Calu3 (cell line): ENCODE results near the gene SPTB. TPM values are rescaled to one million over a fixed set of nuclear protein-coding genes. Genes with fewer than 3 reads are reported as not detected.
A peak's percentile ranks its signal among the peaks of the same experiment; 100 is the strongest.

Experiments used
- Bru-seq: library from RNA; stranded (reverse); fragments of 400-500 nt; gene quantifications from one replicate; lab custom pipeline; 2021; lab: Mats Ljungman, UMichigan
- BruChase-seq, 2 experiments: library from RNA; stranded (reverse); fragments of 400-500 nt; gene quantifications; one replicate each; lab custom pipeline; 2021; lab: Mats Ljungman, UMichigan
- BruUV-seq: library from RNA; stranded (reverse); fragments of 400-500 nt; replicated peaks from 2 replicates; lab custom pipeline; 2021; lab: Mats Ljungman, UMichigan
- CTCF ChIA-PET: fragments of 300-600 bp; sonication (Branson Sonifier 250); formaldehyde crosslinking; loops from one replicate; lab custom pipeline; 2022; ENCODE audit warnings: antibody characterized with exemption; lab: Charles Lee
- DNase-seq: peaks from one replicate; pipeline ENCODE4 v3.0.0; 2022
- H3K27ac Mint-ChIP-seq: one replicate; pipeline ENCODE4 v1.8.0; 2022; ENCODE audit warnings: mixed read lengths; ENCODE audit not compliant: unreplicated experiment
- H3K27me3 Mint-ChIP-seq: one replicate; pipeline ENCODE4 v1.8.0; 2022; ENCODE audit warnings: mixed read lengths; ENCODE audit not compliant: unreplicated experiment
- H3K36me3 Mint-ChIP-seq: one replicate; pipeline ENCODE4 v1.8.0; 2022; ENCODE audit warnings: mild to moderate bottlenecking, moderate library complexity, mixed read lengths; ENCODE audit not compliant: insufficient read depth, unreplicated experiment
- H3K4me1 Mint-ChIP-seq: one replicate; pipeline ENCODE4 v1.8.0; 2022; ENCODE audit warnings: mild to moderate bottlenecking, low read depth, mixed read lengths; ENCODE audit not compliant: unreplicated experiment
- H3K4me3 Mint-ChIP-seq: one replicate; pipeline ENCODE4 v1.8.0; 2022; ENCODE audit warnings: mild to moderate bottlenecking, low read depth, moderate library complexity, mixed read lengths; ENCODE audit not compliant: unreplicated experiment
- H3K9me3 Mint-ChIP-seq: one replicate; pipeline ENCODE4 v1.8.0; 2022; ENCODE audit warnings: low read depth, mixed read lengths; ENCODE audit not compliant: unreplicated experiment
- intact Hi-C: fragments of 100-400 bp; cut with micrococcal nuclease; formaldehyde crosslinking; loops from one replicate; pipeline ENCODE4 v1.10.0; 2022; ENCODE audit not compliant: unreplicated experiment
- long read RNA-seq: library from polyadenylated mRNA; stranded (forward); transcript quantifications from one replicate; pipeline ENCODE4 v2.0.0, GENCODE V29; 2022
- total RNA-seq: library from RNA; stranded (reverse); gene quantifications from 2 replicates; pipeline ENCODE4 v1.2.3, GENCODE V29; 2022
- TF ChIP-seq, protein P1 (sequence below): fragments of 200-600 bp; IDR thresholded peaks from one replicate; pipeline ENCODE4 v1.8.0; 2022; ENCODE audit warnings: antibody characterized with exemption; ENCODE audit not compliant: unreplicated experiment

Gene SPTB
- 0.05 TPM in 1 of 2 replicates, not detected in the other for total RNA-seq
- Bru-seq, nascent RNA = percentile 6 among the genes with signal in this experiment
- percentile 3 among the genes with signal in this experiment for BruChase-seq, experiment 1, labeled RNA remaining after a 6-hour chase
- percentile 3 among the genes with signal in this experiment for BruChase-seq, experiment 2, labeled RNA remaining after a 2-hour chase
- long read RNA-seq, partial matches to known transcripts = 0 of 4 reads
- long read RNA-seq, other reads (novel, unspliced or antisense) = 4 of 4 reads

DNA sequence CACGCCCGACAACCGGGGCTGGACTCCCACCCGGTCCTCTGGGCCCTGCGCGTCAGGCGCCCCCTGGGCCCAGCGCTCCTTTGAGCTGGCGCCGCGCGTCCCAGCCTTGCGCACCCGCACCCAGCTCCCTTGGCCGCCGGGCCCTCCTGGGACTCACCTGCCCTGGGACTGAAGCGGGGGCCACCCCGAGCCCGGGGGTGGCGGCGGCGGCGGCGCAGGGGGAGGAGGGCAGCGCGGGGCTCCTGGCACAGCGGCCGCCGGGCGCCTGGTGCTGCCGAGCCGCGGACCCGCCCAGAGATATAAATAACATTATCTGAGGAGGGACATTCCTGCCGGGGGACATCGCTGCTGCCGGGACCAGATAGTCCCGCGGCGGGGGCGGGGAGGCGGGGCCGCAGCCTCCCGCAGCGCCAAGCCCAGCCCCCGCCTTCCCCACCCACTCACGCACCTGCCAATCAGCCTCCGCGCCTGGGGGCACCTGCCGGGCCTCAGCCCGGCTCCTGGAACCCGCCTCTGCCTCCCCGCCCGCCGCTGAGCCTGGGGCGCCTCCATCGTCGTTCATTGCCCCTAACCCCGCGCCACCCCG, at the start of gene SPTB:
SPTB (minus strand) TSS at position 273 of the 586 bp plus-strand sequence. CDS start 56,813 bp downstream, outside the sequence.
- CTCF ChIA-PET = interaction anchor here (0.6 to 1.4 kb wide), 6 partner anchors 10 to 254 kb away, joined by 3 to 6 read pairs (median 4); no protein-coding TSS in a partner anchor
- H3K4me1 Mint-ChIP-seq = no peaks in the 10 kb centered on the region
- peaks cover 92% of the 10 kb centered on the region for H3K27me3 Mint-ChIP-seq
- DNase-seq = peak; percentile 50
- TF ChIP-seq, protein P1, sequence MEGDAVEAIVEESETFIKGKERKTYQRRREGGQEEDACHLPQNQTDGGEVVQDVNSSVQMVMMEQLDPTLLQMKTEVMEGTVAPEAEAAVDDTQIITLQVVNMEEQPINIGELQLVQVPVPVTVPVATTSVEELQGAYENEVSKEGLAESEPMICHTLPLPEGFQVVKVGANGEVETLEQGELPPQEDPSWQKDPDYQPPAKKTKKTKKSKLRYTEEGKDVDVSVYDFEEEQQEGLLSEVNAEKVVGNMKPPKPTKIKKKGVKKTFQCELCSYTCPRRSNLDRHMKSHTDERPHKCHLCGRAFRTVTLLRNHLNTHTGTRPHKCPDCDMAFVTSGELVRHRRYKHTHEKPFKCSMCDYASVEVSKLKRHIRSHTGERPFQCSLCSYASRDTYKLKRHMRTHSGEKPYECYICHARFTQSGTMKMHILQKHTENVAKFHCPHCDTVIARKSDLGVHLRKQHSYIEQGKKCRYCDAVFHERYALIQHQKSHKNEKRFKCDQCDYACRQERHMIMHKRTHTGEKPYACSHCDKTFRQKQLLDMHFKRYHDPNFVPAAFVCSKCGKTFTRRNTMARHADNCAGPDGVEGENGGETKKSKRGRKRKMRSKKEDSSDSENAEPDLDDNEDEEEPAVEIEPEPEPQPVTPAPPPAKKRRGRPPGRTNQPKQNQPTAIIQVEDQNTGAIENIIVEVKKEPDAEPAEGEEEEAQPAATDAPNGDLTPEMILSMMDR = no peak
- no peaks in the 10 kb centered on the region for H3K36me3 Mint-ChIP-seq
- no TSS peak for BruUV-seq
- H3K27ac Mint-ChIP-seq = no peak within 1 kb of the TSS
- intact Hi-C loops = loop anchor here (10.0 kb wide), 1 partner anchor 335 kb away; the partner anchor contains the start of genes HSPA2 and PPP1R36
- H3K9me3 Mint-ChIP-seq = no peaks in the 10 kb centered on the region
- H3K4me3 Mint-ChIP-seq = peak within 1 kb of the TSS; percentile 68

DNA sequence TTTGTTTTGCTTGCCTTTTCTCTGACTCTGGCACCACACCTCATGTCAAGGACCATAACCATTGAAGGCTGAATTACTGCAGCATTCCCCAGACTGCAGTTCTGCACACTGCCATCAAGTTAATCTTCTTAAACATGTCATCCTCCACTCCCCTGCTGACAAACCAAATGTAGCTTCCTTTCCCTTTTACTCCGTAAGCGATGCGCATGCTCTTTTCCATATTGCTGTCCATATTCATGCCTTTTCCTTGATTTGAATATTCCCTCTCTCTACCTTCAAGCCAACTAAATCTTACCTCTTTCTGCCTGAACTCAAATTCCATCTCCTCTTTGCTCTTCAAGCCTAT, 49.3 kb upstream of the SPTB start:
- intact Hi-C loops = no loop called here
- no peak overlapping the region for H3K27ac Mint-ChIP-seq
- TF ChIP-seq, protein P1 = no peak
- CTCF ChIA-PET = no interaction called here
- no TSS peak for BruUV-seq
- DNase-seq = no peak
- no peaks in the 10 kb centered on the region for H3K27me3 Mint-ChIP-seq
- no peaks in the 10 kb centered on the region for H3K36me3 Mint-ChIP-seq
- no peaks in the 10 kb centered on the region for H3K4me1 Mint-ChIP-seq
- no peak overlapping the region for H3K4me3 Mint-ChIP-seq
- no peaks in the 10 kb centered on the region for H3K9me3 Mint-ChIP-seq

DNA sequence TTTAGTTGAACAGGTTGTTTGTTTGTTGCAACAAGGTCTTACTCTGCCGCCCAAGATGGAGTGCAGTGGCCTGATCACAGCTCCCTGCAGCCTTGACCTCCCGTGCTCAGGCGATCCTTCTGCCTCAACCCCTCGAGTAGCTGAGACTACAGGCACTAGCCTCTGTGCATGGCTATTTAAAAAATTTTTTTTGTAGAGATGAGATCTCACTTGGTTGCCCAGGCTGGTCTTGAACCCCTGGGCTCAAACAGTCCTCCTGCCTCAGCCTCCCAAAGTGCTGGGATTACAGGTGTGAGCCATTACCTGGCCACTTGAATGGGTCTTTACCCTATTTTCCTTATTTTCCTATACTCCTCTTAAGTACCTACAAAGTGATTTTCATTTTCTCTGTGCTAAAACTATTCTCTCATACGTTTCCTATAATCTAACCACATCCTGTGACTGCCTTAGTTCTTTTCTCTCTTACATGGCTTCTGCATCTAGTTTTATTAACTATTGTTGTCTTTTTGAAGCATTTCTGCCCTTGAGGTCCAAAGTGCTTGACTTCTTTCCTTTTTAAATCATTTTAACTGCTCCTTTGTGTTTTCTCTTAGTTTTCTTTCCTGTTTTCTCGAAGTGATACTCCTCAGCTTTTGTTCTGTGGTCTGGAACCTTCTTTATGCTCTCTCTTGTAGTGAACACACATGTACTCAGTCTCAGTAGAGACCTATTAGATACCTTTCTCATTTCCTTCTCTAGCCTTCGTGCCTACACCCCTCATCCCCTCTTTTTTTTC, 48.7 kb upstream of the SPTB start:
- TF ChIP-seq, protein P1 = no peak
- DNase-seq = no peak
- CTCF ChIA-PET = no interaction called here
- intact Hi-C loops = no loop called here
- Mint-ChIP-seq H3K36me3 (peaks cover 5% of the 10 kb centered on the region), H3K27me3 (no peaks in the 10 kb centered on the region), H3K4me3 (no peak overlapping the region), H3K4me1 (no peaks in the 10 kb centered on the region), H3K9me3 (no peaks in the 10 kb centered on the region), H3K27ac (no peak overlapping the region)
- no TSS peak for BruUV-seq

- no peaks in the 10 kb centered on the region for H3K27me3 Mint-ChIP-seq
- H3K36me3 Mint-ChIP-seq = peaks cover 5% of the 10 kb centered on the region
- TF ChIP-seq, protein P1 = no peak
- H3K4me3 Mint-ChIP-seq = no peak overlapping the region
- no peaks in the 10 kb centered on the region for H3K9me3 Mint-ChIP-seq
- CTCF ChIA-PET = interaction anchor here (1.5 kb wide), 1 partner anchor 16 kb away, joined by 3 read pairs; no protein-coding TSS in a partner anchor
- BruUV-seq = no TSS peak
- H3K4me1 Mint-ChIP-seq = no peaks in the 10 kb centered on the region
- H3K27ac Mint-ChIP-seq = no peak overlapping the region
- DNase-seq = no peak
- intact Hi-C loops = no loop called here
Measured at GRCh38 chr14:64927031-64927430, 47.3 kb upstream of the SPTB start.
